HG03571 (cell line): ENCODE measurements around the gene TBX4.

ENCODE experiments used
- ATAC-seq: cut with Tn5 transposase; IDR thresholded peaks from one replicate; pipeline ENCODE4 v1.9.1; 2021; ENCODE audit not compliant: unreplicated experiment

TBX4 gene

DNA sequence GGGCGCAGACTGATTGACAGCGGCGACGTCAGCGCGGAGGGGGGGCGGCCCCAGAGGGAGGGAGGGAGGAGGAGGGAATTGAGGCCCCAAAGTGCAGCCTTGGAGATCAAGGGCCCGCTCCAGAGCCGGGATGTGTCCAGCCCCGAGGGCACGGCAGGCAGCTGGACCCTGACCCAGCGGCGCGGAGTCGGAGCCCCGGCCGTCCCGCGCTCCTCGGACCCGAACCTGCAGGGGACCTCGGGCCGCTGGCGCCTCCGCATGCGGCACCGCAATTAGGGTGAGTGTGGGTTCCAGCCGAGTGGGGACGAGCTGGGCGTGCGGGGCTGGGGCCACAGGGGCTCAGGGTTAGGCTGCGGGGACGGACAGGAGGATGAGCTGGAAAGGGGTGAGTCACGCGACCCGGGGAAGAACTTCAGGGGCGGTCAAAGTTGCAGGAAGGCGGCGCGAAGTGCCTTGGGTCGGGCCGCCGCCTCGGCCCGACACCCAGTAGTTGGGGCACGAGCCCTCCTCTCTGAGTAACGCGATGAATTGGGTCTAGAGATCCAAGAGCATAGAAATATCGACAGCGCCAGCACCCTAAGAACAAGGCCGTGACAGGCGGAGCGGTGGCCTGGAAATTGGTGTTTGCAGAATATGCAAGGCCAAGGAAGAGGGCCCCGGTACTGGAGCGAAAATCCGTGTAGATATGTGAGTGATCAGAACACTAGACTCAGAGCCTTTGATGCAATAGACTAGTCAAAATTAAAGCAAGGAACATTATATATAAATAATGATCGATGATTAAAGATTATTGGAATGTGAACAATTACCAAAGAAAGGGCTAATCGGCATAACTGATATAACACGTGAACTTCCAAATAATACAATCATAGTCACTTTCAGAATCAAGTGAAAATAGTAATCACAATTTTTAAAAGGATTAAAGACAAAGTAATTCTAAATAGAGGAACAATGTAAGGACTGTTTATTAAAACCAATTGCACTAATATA, at the start of gene TBX4:
TSS of gene TBX4 (plus strand) at position 122 of the 990 bp plus-strand sequence. CDS start 4,069 bp downstream, outside the sequence.
- ATAC-seq: no peak

DNA sequence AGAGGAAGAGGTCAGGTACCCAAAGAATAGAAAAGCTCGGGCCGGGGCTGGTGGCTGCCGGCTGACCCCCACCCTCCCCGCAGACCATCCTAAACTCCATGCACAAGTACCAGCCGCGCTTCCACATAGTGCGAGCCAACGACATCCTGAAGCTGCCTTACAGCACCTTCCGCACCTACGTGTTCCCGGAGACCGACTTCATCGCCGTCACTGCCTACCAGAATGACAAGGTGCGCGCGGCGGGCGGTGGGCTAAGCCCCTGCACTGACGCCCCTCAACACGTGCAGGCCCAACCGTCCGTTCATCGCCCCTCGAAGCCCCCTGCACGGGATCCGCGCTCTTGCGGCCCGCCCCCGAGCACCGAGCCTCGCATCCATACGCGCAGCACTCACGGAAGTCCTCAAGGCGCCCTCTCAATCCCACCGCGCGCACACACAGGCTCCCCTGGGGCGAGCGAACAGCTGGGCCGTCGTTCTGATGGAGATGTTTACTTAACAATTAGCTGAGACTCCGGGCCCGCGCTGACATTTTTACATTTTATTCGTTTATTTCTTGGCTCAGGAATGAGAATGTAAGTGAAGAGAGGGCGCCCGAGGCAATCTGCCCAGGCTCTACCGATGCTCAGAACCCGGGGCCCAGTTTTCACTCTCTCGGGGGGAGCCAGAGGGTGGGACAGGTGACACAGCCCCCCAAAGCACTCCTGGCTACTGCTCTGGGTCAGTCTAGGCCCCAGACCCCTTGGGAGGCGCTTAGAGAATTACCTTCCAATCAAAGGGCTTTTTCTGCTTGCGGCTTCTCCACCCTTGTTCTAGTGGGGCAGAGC, 49.0 kb upstream of the TBX4 start:
- no peak for ATAC-seq

DNA sequence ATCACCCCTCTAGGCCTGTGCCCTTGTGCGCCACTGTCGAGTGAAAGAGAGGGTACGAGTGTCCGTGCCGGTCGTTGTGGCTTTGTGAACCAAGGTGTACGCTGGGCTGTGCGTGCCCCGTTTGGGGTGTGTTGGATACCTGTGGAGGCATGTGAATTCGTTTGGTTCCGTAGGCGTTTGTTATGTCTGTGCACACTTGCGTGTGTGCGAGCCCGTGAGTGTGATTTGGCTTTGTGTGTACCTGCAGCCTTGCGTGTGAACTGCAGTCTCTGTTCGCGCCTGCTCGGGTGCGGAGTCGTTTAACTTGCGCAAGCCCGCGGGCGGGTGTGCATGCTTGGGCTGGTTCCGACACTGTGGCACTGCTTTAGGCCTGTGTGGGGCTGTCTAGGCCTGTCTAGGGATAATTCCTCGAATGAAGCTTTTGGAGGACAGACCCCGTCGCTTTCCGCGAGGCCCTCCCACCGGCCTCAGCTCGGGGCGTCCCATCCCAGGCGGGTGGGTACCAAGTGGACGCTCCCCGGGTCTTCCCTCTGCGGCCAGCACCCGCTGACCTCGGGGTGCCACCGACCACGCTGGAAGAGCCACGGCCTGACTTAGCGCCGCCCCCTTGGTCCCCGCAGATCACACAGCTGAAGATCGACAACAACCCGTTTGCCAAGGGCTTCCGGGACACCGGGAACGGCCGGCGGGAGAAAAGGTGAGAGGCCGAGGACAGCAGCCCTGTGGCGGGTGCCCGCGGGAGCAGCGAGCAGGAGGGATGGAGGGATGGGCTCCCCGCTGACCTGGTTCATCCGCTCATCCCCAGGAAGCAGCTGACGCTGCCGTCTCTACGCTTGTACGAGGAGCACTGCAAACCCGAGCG, 48.2 kb upstream of the TBX4 start:
- ATAC-seq: no peak

DNA sequence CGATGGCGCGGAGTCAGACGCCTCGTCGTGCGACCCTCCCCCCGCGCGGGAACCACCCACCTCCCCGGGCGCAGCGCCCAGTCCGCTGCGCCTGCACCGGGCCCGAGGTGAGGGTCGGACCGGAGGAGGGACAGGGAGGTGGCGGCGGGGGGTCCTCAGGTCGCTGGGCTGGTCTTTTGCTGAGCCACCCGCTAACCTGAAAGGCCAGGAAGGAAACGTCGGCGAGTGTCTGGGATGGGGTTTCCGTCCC, 47.6 kb upstream of the TBX4 start:
- ATAC-seq: no peak

DNA sequence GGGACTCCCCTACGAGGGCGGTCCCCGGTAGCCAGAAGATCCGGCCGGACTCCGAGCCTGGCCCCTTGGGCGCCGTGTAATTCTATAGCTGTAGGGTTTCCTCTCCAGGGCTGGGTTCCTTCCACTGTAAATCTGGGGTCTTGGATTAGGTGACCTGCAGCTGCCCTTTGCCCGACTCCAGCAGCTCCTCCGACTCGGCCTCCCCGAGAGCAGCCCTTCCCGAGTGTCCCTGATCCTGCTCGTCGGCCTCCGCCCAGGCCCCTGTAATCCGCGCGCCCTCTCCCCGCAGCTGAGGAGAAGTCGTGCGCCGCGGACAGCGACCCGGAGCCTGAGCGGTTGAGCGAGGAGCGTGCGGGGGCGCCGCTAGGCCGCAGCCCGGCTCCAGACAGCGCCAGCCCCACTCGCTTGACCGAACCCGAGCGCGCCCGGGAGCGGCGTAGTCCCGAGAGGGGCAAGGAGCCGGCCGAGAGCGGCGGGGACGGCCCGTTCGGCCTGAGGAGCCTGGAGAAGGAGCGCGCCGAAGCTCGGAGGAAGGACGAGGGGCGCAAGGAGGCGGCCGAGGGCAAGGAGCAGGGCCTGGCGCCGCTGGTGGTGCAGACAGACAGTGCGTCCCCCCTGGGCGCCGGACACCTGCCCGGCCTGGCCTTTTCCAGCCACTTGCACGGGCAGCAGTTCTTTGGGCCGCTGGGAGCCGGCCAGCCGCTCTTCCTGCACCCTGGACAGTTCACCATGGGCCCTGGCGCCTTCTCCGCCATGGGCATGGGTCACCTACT, 47.1 kb upstream of the TBX4 start:
- no peak for ATAC-seq

DNA sequence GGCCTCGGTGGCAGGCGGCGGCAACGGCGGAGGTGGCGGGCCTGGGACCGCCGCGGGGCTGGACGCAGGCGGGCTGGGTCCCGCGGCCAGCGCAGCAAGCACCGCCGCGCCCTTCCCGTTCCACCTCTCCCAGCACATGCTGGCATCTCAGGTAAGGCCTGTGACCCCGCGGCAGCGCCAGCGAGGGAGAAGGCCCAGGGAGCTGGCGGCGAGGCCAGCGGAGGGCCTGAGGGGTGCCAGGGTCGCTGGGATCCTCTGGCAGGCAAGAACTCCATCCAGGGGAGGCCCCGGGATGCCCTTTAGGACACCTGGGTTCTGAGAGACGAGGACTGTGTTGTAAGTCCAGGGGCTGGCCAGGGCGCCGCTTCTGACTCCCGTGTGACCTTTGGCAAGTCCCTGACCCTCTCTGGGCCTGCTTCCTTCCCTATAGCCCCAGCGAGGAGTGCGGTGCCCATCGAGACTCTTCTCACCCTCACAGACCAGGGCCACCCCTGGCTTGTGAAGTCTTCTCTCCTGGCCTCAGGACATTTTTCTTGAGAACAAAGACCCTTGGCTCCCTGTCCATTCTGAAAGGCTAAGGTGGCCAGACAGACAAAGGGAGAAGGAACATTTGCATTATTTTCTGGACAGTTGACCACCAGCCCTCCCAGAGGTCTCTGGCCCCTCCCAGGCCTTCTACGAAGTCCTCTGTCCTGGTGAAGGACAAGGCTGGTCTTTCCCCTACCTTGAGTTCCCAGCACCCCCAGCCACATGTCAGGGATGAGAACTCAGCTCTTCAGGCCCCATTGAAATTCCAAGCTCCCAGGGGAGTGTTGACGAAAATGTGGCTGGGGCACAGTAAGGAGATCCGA, 46.3 kb upstream of the TBX4 start:
- ATAC-seq: no peak

DNA sequence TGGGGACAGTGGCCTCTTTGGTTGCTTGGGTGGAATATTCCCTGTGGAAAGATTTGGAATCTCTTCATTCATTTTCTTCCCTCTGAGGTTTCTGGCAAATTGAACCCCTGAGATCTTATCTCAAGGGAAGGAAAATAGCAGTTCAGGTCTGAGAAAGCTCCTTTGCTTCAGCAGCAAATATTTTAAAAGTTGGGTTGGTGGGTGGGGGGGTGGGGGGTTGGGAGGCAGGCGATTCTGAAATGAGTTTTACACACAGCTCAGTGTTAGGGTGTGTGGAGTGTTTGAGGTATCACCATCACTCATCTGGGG, 45.7 kb upstream of the TBX4 start:
- no peak for ATAC-seq

DNA sequence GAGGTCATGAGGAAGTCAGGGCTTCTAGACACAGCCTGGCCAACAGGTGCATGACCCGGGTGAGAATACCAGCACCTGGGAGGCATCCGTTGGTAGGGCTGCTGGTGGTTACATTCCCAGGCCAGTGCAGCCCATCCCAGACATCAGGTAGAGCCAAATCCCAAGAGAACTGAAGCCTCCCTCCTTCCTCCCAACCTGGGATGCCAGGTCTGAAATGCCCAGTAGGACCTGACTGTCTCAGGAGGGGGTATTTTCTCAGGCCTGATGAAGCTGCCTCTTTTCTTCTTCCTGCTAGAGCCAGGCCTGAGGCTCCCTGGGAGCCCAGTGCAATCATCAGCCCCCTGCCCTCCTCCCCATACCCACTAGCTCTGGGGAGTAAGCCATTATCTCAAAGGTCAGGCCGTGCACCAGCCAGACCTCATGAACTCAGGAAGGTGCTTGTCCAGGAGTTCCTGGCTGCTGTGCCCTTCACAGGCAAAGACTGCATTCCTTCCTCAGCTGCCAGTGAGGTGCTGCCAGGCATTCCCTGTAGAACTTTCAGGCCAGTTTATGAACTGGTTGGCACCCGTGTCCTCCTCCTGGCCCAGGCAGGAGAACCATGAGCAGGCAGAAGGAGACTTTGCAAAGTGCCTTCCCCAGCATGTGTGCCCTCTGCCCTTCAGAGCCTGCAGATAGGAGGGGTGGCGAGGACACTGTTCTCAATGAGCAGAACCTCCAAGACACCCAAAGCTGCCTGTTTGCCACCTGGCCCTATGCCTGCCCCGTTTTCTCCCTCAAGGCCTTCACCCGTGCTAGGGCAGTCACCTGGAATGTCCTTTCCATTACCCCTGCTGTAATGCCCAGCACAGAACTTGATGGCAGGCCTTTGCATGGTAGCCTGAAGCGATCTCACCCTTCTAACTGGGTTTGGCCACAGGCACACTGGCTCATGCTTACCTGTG, 45.0 kb upstream of the TBX4 start:
- no peak for ATAC-seq

DNA sequence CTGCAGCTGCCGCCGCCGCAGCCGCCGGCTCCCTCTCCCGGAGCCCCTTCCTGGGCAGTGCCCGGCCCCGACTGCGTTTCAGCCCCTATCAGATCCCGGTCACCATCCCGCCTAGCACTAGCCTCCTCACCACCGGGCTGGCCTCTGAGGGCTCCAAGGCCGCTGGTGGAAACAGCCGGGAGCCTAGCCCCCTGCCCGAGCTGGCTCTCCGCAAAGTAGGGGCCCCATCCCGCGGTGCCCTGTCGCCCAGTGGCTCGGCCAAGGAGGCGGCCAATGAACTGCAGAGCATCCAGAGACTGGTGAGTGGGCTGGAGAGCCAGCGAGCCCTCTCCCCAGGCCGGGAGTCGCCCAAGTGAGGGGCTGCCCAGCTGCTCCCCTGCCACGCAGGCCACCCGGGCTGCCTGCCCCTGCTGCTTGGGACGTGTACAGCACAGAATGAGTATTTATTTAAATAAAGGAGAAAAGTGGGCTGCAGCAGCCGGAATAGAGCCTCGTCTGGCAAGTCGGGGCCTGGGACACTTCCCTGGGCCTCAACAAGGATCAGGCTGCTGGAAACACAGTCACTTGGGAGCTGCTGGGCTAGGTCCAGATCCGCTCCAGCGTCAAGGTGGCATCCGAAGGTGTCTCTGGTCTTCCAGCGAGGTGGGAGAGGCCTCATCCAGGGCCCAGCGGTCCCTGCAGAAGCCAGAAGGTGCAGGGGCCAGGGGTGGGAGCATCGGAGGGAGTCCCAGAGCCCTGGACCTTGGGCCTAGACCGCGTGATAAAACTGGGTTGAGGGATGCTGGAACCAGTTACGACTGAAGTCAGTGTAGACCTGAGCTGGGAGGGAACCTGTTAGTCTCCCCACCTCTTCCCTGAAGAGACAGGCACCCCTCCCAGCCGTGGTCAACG, 43.8 kb upstream of the TBX4 start:
- ATAC-seq: no peak

DNA sequence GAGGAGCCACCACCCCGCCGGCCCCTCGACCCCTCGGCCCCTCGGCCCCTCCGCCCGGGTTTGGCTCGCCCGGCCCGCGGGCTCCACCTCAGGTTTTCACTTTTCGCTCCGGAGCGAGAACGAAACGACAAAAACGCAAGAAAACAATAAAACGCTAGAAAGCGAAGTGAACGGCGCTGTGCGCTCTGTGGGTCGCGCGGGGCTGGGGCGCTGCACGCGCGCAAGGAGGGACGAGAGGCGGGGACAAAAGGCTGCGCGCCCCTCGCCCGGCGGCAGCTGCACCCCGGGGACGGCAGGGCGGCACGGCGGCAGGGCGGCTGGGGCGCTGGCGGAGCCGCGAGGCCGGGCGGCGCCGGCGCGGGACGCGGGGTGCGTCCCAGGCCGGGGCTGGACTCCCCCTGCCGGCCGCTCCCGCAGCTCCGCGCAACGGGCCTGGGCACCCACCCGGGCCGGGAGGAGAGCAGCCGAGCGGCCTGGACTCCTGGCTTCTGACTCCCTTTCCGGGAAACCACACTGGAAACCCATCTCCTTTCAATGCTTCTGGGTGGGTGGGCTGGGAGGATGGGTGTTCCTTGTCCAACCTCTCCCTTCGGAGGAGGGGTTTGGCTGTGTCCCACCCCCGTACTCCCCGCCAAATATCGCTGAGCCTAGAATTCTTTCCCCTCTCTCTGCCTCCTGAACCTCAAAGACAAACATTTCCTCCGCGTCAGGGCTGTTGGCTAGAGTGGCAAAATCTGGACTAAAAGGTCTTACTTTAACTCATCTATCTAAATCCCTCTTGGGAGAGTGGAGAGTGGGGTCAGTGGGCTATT, 42.7 kb upstream of the TBX4 start:
- no peak for ATAC-seq

DNA sequence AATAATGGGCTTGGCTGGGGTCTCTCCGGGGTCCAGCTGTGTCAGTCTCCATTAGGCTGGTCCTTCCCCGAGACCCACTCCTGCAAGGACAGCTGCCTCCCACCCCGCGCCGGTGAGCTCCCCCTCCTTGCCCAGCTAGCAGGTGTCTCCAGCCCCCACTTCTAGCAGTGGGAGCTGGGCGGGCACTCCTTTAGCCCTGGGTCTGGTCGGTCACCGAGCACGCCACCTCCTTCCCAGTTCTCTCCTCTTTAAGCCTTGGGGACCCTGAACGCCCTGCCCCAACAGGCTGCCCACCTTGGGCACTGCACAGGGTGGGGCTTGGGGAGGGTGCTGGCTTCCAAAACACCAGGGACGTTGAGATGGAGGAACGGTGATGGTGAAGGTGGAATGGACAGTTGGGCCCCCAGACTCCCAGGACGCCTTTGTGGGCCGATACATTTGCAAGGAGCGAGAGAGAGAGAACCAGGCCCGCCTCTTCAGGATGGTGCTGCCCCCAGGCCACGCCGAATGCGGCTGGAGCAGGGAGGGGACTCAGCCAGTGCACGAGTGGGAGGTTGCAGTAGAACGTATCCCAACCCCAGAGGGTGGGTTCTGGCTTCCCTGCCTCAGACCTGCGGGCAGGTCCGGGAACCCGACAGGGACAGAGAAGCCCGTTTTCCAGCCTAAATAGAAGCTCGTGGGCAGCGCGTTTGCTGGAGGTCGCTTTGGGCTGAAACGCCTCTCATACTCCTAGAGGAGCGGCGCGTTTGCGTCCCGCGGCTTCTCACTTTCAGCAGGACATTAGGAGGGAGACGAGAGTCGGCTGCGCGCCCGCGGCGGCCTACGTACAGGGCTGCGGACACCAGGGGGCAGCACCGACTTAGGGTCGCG, 41.8 kb upstream of the TBX4 start:
- ATAC-seq: no peak

DNA sequence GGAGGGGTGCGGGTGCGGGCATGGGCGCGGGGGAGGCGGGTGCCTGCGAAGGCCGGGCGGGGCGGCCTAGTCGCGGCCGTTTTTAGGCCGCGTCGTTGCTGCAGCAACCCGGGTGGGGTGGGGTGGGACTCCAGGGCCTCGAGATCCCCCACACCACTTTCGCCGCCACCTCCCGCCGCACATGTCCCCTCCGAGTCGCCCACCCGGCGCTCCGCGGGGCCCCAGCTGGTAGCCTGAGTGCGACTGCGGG, 41.3 kb upstream of the TBX4 start:
- ATAC-seq: no peak

DNA sequence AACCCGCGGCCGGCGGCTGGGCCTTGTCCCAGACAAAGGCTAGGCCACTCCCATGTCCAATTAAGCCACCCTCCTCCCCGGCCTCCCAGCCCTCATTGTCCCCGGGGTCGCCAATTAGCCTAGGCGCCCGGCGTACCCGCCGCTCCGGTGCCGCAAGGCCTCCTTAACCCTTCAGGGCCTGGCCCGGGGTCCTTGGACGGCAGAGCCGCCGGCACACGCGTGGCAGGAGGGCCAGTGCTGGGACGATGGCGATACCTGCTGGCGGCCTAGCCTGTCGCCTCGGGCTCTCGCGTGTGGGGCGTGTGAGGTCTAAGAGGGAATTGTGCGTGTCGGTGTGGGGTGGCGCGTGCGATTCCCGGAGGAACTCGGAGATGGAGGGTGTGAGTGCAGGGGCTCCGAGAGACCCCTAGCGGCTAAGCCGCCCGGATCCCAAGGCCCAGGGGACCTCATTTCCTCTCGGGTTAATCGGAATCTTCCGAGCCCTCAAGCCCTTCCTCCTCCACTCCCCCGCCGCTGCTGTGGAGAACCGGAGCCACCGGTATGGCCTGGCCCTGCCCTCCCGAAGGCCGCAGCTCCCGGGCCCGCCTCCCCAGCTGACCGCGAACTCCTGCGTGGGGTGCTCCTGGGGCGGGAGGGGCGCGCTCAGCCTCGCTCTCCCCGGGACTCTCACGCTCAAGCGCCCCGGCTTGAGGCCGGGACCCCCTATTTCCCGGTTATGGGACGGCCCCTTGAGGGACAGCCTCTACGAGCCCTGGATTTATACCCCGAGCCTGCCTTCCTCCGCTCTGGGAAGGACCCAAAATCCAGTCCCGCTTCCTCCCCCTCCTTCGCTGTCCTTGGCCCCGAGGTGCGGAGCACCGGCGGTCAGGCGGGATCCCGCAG, 40.7 kb upstream of the TBX4 start:
- no peak for ATAC-seq

DNA sequence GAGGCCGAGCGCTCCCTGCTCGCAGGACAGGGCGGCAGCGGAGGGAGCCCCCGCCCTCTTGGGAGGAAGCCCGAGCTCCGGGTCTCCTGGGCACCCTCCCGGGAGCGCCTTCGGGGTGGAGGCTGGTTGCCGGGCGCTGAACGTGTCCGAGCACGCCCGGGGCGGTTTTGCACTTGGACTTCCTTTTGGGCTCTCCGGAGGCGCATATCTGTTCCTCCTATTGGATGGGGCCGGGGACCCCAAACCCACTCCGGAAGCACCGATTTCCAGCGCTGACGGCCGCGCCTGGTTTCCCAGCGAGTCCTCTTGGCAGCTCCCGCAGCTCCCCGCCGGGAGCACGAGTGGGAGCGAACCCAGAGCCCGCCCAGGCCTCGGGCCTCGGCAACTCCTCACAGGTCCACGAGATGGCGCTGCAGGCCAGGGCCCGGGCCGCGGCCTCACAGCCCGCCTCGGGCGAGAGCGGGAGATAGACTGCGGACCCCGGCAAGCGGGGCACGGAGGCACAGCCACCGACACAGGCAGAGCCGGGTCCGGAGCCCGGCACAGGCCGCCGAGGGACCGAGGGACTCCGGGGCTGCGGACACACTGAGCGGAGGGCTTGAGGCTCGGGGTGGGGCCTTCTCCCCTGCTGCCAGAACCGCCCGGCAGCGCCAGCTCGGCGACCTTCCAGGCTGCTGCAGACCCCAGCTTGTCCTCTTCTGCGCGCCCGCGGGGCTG, 39.9 kb upstream of the TBX4 start:
- ATAC-seq: peak; percentile 52
